Adrenal gland (tissue), 12 donors: ENCODE data around the gene AP1B1. TPM values are rescaled to one million over a fixed set of nuclear protein-coding genes. Genes with fewer than 3 reads are reported as not detected.
"Not testable (repeated sequence)": the region's sequence is repeated elsewhere in the genome, so short reads cannot be mapped to it uniquely, and the experiment has no call there.

Source experiments
- DNase-seq, 7 donors: peaks; one replicate each; pipeline ENCODE4 v3.0.0-alpha.2; 2019 to 2020
- H3K27ac ChIP-seq, 5 donors: fragments of 200-600 bp; sonication (generic) in 4 of 5; 1 replicate in 3 of 5; 2 replicates in 2 of 5; pipeline versions ENCODE4 v1.5.1 to v1.8.0; 2016 to 2020; ENCODE audit warnings: mild to moderate bottlenecking in 1 of 5
- H3K27me3 ChIP-seq: fragments of 200-600 bp; 2 replicates; pipeline ENCODE4 v1.8.0; 2021
- H3K36me3 ChIP-seq, 2 donors: fragments of 200-600 bp; replicated peaks in 1 of 2; 1 replicate in 1 of 2; 2 replicates in 1 of 2; pipeline versions ENCODE4 v1.5.1 to v1.8.0; 2018 to 2022
- H3K4me1 ChIP-seq, 2 donors: fragments of 200-600 bp; replicated peaks in 1 of 2; 1 replicate in 1 of 2; 2 replicates in 1 of 2; pipeline versions ENCODE4 v1.5.1 to v1.8.0; 2018 to 2021
- H3K4me3 ChIP-seq, 4 donors: fragments of 200-600 bp; sonication (generic) in 3 of 4; one replicate each; pipeline ENCODE4 v1.5.1; 2016 to 2018
- H3K9me3 ChIP-seq, 3 donors: fragments of 200-600 bp; sonication (generic) in 1 of 3; replicated peaks in 1 of 3; 1 replicate in 2 of 3; 2 replicates in 1 of 3; pipeline versions ENCODE4 v1.5.1 to v1.8.0; 2016 to 2021
- CTCF ChIP-seq, 6 experiments: fragments of 450-650 bp in 4 of 6; fragments of 200-600 bp in 2 of 6; sonication (generic) in 1 of 6; IDR thresholded peaks; 1 replicate in 5 of 6; 2 replicates in 1 of 6; pipeline versions ENCODE4 v1.5.1 to v1.8.0; 2016 to 2021; ENCODE audit warnings: antibody characterized with exemption in 6 of 6, mild to moderate bottlenecking in 2 of 6, moderate library complexity in 1 of 6
- POLR2A ChIP-seq, 2 donors: fragments of 450-650 bp; IDR thresholded peaks; one replicate each; pipeline ENCODE4 v1.6.1; 2017; ENCODE audit warnings: antibody characterized with exemption in 2 of 2, mild to moderate bottlenecking in 2 of 2, moderate library complexity in 1 of 2
- WGBS, 4 donors: extraction: QIAGEN DNeasy Blood & Tissue Kit in 2 of 4; methylation state at CpG; one replicate each; pipeline versions ENCODE4 v1.1.5 to v1.1.7; 2013 to 2017; 5-methylcytosine and 5-hydroxymethylcytosine counted together
- intact Hi-C, 2 donors: fragments of 100-400 bp; cut with DNase I; formaldehyde crosslinking; loops; one replicate each; pipeline versions ENCODE4 v1.14.1 to v1.15.0; 2022 to 2023
- polyA plus RNA-seq, 3 donors: library from polyadenylated mRNA; stranded (reverse); fragments of 200-250 nt in 2 of 3; fragments of 350-450 nt in 1 of 3; fragmentation: Illumina TruSeq in 1 of 3; extraction: RNeasy Lipid Tissue Mini Kit (QIAGEN cat#74804) in 1 of 3; gene quantifications; one replicate each; pipeline ENCODE4 v1.2.3, GENCODE V29; 2013 to 2014
- total RNA-seq, 9 donors: library from RNA; depleted of rRNA in 4 of 9; stranded (reverse); fragments of >200 nt in 4 of 9; fragments of 120-200 nt in 1 of 9; fragmentation: NEBNext Ultra II Directional in 1 of 9; extraction: Animal tissue kit (Norgen Biotek cat#: 25700) in 1 of 9; gene quantifications; one replicate each; pipeline versions ENCODE4 v1.1.0 to v1.2.4, GENCODE V29; 2013 to 2023
- donor health status: healthy with polysubstance abuse.
- donor health status: Bipolar disorder and iron deficiency.
- donor health status: DM: yes; HTN: yes; CAD: no.
- donor health status: DM: no; HTN: no; CAD: no.
- donor health status: DM: no; HTN: no; CAD: no.
- donor health status: DM: yes; HTN: yes; CAD: no.

The AP1B1 gene
- total and polyA plus RNA-seq, 12 donors: 47.6 to 190 (median 109) TPM

- intact Hi-C loops, H3K4me3 ChIP-seq, H3K27ac ChIP-seq, H3K9me3 ChIP-seq, H3K4me1 ChIP-seq, H3K36me3 ChIP-seq, H3K27me3 ChIP-seq: not testable (repeated sequence)
- 10 to 37% (median 20%) methylated on average over 1 to 4 of the region's 4 CpGs for WGBS, 4 donors
- peak in 5 of 6 experiments; percentile 20 to 50 (median 28) for TF ChIP-seq CTCF (IDR thresholded peaks at IDR 0.05)
- peak in 1 of 7 donors; percentile 16 for DNase-seq
These were observed 24.4 kb upstream of the AP1B1 start for GRCh38 chr22:29412772-29413171.

- not testable (repeated sequence) for H3K9me3 ChIP-seq, DNase-seq
These were observed 23.3 kb upstream of the AP1B1 start for GRCh38 chr22:29411569-29412211.

GRCh38 chr22:29408940-29409339 lies 20.6 kb upstream of the AP1B1 start:
- Histone ChIP-seq H3K9me3 (no peaks in the 10 kb centered on the region), H3K36me3 (no peaks in the 10 kb centered on the region), H3K27me3 (no peaks in the 10 kb centered on the region), H3K27ac (no peak overlapping the region), H3K4me3 (no peak overlapping the region), H3K4me1 (no peaks in the 10 kb centered on the region)
- intact Hi-C loops: no loop called here
- no peak for DNase-seq
- 58 to 82% (median 60%) methylated on average over 6 of the region's 6 CpGs for WGBS, 4 donors
- TF ChIP-seq CTCF (IDR thresholded peaks at IDR 0.05): no peak
- no peak for TF ChIP-seq POLR2A (IDR thresholded peaks at IDR 0.05)

More at GRCh38 chr22:29411569-29412211, 23.3 kb upstream of the AP1B1 start:
- H3K27me3 ChIP-seq, H3K4me1 ChIP-seq, intact Hi-C loops, H3K27ac ChIP-seq, H3K36me3 ChIP-seq, H3K4me3 ChIP-seq: not testable (repeated sequence)
- WGBS, 4 donors: 59 to 73% (median 59%) methylated on average over 3 to 4 of the region's 4 CpGs

DNA sequence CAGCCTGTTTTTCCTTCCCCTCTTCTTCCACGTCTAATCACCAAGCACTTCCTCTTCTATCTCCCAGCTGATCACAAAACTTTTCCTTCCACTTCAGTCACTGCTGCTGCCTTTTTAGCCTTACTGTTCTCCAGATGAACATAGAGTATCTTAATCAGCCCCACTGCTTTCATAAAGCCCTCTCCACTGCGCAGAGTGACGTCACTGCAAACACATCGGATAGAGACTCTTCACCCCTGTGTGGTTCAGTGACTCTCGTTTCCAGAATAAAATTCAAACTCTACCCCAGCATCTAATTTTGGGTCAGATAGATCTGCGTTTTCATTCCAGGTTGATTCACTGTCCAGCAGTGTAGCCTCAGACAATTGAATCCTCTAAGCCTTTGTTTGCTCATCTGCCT lies 13.2 kb upstream of the AP1B1 start:
- H3K4me3 ChIP-seq, intact Hi-C loops, H3K4me1 ChIP-seq, H3K27ac ChIP-seq, H3K27me3 ChIP-seq, DNase-seq, H3K9me3 ChIP-seq, H3K36me3 ChIP-seq: not testable (repeated sequence)
- WGBS, 4 donors: 57 to 80% (median 74%) methylated on average over 6 of the region's 6 CpGs

GRCh38 chr22:29400576-29400975 lies 12.2 kb upstream of the AP1B1 start:
- TF ChIP-seq POLR2A (IDR thresholded peaks at IDR 0.05) (no peak), CTCF (IDR thresholded peaks at IDR 0.05) (no peak)
- Histone ChIP-seq H3K4me3 (no peak overlapping the region), H3K36me3 (no peaks in the 10 kb centered on the region), H3K27ac (no peak overlapping the region), H3K4me1 (no peaks in the 10 kb centered on the region), H3K9me3 (no peaks in the 10 kb centered on the region), H3K27me3 (no peaks in the 10 kb centered on the region)
- 81 to 100% (median 88%) methylated on average over 2 of the region's 2 CpGs for WGBS, 4 donors
- DNase-seq: no peak
- intact Hi-C loops: no loop called here
